Large intestine (tissue), 3 donors: ENCODE measurements around the gene RABEP2. TPM values are rescaled to one million over a fixed set of nuclear protein-coding genes. Genes with fewer than 3 reads are reported as not detected.
"Not testable (repeated sequence)": the region's sequence is repeated elsewhere in the genome, so short reads cannot be mapped to it uniquely, and the experiment has no call there.

Experiments
- DNase-seq, 2 donors: peaks; one replicate each; pipeline versions ENCODE4 v3.0.0 to v3.0.0-alpha.2; 2013
- H3K27ac ChIP-seq: one replicate; pipeline ENCODE4 v1.5.1; 2013; ENCODE audit warnings: low read length
- H3K27me3 ChIP-seq: 2 replicates; pipeline ENCODE4 v1.6.1; 2013; ENCODE audit warnings: low read length; ENCODE audit not compliant: control insufficient read depth, insufficient read depth
- H3K36me3 ChIP-seq: 2 replicates; pipeline ENCODE4 v1.6.1; 2013; ENCODE audit warnings: low read length; ENCODE audit not compliant: control insufficient read depth, insufficient read depth
- H3K4me1 ChIP-seq: one replicate; pipeline ENCODE4 v1.6.1; 2013; ENCODE audit warnings: low read length; ENCODE audit not compliant: control insufficient read depth, insufficient read depth
- H3K4me3 ChIP-seq: one replicate; pipeline ENCODE4 v1.5.1; 2013; ENCODE audit warnings: low read length
- H3K9me3 ChIP-seq: one replicate; pipeline ENCODE4 v1.6.1; 2013; ENCODE audit warnings: mild to moderate bottlenecking, low read depth, low read length, moderate library complexity; ENCODE audit not compliant: control insufficient read depth
- WGBS: methylation state at CpG from one replicate; pipeline ENCODE4 v1.1.5; 2013; ENCODE audit warnings: low lambda C conversion rate; ENCODE audit not compliant: insufficient coverage; 5-methylcytosine and 5-hydroxymethylcytosine counted together
- polyA plus RNA-seq: library from polyadenylated mRNA; unstranded; fragments of 120-200 nt; gene quantifications from one replicate; pipeline ENCODE4 v1.2.1, GENCODE V29; 2013

RABEP2 gene
- polyA plus RNA-seq, 1 donor: 30.6 TPM

DNA sequence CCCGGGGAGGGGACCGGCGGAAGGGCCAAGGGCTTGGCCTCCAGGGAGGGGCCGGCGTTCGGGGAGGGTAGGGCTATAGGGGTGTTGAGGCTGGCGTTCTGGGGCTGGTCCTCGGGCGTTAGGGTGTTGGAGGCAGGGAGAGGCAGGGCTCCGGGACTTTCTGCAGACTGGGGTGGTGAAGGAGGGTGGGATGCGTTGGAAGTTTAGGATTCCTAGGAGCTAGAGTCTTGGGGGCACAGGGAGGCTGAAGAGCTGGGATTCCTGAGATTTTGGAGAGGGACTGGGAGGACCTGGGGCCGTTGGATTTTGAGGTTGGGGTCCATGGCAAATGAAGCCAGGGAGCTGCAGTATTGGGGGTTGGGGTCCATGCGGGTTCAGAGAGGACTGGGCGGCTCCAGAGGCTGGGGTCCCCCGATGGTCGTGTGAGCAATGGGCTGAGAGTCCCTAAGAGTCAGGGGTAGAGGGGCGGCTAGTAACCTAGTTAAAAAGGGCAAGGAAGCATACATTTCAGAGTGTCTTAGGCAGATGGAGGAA lies 26.4 kb upstream of the RABEP2 start:
- peak overlapping the region; percentile 77 for H3K4me3 ChIP-seq
- no peaks in the 10 kb centered on the region for H3K9me3 ChIP-seq
- H3K27ac ChIP-seq: no peak overlapping the region
- no peak for DNase-seq
- peaks cover 33% of the 10 kb centered on the region for H3K36me3 ChIP-seq
- no CpG with 5 or more reads among the region's 17 CpGs for WGBS
- H3K27me3 ChIP-seq: no peaks in the 10 kb centered on the region
- peaks cover 13% of the 10 kb centered on the region for H3K4me1 ChIP-seq

DNA sequence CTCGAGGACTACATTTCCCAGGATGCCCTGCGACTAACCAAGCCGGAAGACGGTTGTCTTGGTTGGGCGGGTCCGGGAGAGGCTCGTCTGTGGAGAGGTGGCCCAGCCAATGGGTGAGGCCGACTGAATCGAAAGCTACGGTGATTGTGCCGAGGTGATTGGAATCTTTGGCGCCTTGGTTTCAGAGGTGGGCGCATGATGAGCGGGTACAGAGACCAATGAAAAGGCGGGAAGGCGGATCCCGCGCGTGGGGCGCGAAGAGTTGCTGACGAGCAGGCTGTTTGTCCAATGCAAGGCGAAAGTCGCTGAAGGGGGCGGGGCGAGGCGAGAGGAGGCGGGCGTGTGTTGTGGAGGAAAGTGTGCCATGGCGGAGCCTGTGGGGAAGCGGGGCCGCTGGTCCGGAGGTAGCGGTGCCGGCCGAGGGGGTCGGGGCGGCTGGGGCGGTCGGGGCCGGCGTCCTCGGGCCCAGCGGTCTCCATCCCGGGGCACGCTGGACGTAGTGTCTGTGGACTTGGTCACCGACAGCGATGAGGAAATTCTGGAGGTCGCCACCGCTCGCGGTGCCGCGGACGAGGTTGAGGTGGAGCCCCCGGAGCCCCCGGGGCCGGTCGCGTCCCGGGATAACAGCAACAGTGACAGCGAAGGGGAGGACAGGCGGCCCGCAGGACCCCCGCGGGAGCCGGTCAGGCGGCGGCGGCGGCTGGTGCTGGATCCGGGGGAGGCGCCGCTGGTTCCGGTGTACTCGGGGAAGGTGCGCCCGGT lies 25.8 kb upstream of the RABEP2 start, which contains the start of gene NFATC2IP:
Gene NFATC2IP (plus strand): TSS at position 290 of the 762 bp plus-strand sequence. CDS start 75 bp downstream, at position 365.
- peak; percentile 100 for DNase-seq
- peaks cover 13% of the 10 kb centered on the region for H3K4me1 ChIP-seq
- H3K4me3 ChIP-seq: peak within 1 kb of the TSS; percentile 77
- H3K36me3 ChIP-seq: peaks cover 26% of the 10 kb centered on the region
- H3K27me3 ChIP-seq: no peaks in the 10 kb centered on the region
- peak within 1 kb of the TSS; percentile 45 for H3K27ac ChIP-seq
- WGBS: no CpG with 5 or more reads among the region's 79 CpGs
- H3K9me3 ChIP-seq: no peaks in the 10 kb centered on the region

DNA sequence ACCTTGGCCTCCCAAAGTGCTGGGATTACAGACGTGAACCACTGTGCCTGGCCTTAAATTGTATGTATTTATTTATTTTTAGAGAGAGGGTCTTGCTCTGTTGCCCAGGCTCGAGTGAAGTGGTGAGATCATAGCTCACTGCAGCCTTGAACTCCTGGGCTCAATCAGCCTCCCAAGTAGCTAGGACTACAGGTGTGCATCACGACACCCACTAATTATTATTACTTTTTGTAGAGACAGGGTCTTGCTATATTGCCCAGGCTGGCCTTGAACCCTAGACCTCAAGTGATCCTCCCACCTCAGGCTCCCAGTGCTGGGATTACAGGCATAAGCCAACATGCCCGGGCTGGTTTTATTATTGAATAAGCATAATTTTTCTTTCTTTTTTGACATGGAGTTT lies 21.6 kb upstream of the RABEP2 start:
- H3K4me1 ChIP-seq: peaks cover 11% of the 10 kb centered on the region
- H3K36me3 ChIP-seq: no peaks in the 10 kb centered on the region
- H3K4me3 ChIP-seq: no peak overlapping the region
- no peaks in the 10 kb centered on the region for H3K27me3 ChIP-seq
- WGBS: 100% methylated on average over 1 of the region's 4 CpGs
- H3K27ac ChIP-seq: no peak overlapping the region
- no peak for DNase-seq
- H3K9me3 ChIP-seq: no peaks in the 10 kb centered on the region

DNA sequence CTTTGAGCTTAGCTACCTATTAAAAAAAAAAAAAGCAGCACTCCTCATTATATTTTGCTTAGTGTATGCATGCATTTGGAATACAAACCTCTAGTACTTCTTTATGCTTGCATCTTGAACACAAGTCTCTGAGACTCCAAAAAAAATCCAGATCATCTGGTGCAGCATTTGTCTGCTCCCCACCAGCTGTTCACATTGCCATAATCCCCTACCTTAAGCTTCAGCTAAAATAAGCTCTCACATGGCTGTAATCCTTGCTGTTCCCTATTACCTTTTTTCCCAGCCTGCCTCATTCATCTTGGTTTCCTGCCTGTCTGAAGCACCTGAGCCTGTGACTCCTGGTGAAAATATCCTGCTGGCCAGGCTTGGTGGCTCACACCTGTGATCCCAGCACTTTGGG lies 18.2 kb upstream of the RABEP2 start:
- no peaks in the 10 kb centered on the region for H3K36me3 ChIP-seq
- H3K27me3 ChIP-seq: no peaks in the 10 kb centered on the region
- H3K4me1 ChIP-seq: peaks cover 6% of the 10 kb centered on the region
- no peak overlapping the region for H3K27ac ChIP-seq
- no peak overlapping the region for H3K4me3 ChIP-seq
- H3K9me3 ChIP-seq: no peaks in the 10 kb centered on the region
- DNase-seq: no peak

DNA sequence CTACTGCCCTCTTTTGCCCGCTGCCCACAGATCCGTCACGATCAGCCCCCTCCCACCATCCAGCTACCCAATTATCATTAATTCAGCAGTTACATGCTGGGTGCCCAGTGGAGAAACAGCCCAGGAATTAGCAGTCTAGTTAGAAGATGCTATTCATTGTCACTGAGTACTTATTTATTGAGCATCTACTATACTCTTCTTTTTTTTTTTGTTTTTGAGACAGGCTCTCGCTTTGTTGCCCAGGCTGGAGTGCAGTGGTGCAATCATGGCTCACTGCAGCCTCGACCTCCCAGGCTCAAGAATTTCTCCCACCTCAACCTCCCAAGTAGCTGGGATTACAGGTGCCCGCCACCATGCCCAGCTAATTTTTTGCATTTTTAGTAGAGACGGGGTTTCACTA lies 14.8 kb upstream of the RABEP2 start:
- not testable (repeated sequence) for H3K36me3 ChIP-seq, H3K27ac ChIP-seq, DNase-seq, H3K27me3 ChIP-seq, H3K4me3 ChIP-seq, H3K4me1 ChIP-seq, H3K9me3 ChIP-seq
- no CpG with 5 or more reads among the region's 7 CpGs for WGBS

DNA sequence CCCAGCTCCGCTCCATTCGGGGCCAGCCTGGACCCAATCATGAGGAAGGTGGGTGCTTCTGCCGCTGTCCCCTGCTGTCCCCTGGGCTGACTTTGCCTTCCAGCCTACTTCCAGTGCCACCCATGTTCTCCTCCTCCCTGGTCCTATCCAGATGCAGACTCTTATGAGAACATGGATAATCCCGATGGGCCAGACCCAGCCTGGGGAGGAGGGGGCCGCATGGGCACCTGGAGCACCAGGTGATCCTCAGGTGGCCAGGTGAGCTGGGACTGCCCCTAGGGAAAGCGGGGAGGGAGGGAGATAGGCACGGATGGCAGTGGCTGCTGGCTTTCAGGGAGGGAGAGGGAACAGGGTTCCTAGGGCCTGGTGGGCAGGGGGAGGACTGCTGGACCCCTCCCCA lies 13.7 kb upstream of the RABEP2 start:
- no peaks in the 10 kb centered on the region for H3K36me3 ChIP-seq
- H3K9me3 ChIP-seq: peaks cover 6% of the 10 kb centered on the region
- no peaks in the 10 kb centered on the region for H3K27me3 ChIP-seq
- DNase-seq: no peak
- H3K4me3 ChIP-seq: no peak overlapping the region
- H3K27ac ChIP-seq: no peak overlapping the region
- H3K4me1 ChIP-seq: peaks cover 10% of the 10 kb centered on the region
- WGBS: no CpG with 5 or more reads among the region's 7 CpGs

DNA sequence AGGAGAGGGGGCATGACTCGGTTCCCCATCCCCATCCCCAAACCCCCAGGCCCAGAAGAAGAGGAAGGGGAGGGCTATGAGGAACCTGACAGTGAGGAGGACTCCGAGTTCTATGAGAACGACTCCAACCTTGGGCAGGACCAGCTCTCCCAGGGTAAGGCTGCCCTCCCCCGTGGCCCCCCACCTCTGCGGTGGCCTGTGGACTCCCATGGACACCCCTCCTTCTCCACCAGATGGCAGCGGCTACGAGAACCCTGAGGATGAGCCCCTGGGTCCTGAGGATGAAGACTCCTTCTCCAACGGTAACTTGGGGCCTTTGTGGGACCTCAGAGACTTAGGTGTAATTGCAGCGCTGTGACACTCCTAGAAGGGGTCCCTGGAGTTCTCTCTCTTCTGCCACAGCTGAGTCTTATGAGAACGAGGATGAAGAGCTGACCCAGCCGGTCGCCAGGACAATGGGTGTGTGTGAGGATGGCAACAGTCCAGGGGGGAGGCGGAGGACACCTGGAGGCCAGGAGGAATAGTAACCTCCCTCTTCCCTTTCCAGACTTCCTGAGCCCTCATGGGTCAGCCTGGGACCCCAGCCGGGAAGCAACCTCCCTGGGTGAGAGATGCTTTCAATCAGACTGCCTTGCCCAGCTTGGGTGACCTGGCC lies 12.3 kb upstream of the RABEP2 start:
- no peaks in the 10 kb centered on the region for H3K27me3 ChIP-seq

DNA sequence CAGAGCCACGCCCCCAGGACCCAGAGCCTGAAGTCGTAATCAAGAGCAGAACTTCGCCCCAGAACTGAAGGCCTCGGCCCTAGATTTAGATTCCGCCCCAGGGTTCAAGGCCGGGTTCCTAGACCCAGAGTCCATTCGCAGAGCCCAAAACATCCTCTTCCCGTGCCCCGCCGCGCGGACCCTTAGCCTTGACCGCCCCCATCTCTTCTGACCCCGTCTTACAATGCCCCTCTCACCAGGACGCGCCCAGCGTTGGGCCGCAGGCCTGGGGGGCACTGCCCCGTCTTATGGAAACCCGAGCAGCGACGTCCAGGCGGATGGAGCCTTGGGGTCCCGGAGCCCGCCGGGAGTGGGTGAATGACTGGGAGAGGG lies 11.7 kb upstream of the RABEP2 start:
- DNase-seq: no peak
- Histone ChIP-seq H3K27ac (peak overlapping the region; percentile 38), H3K4me3 (no peak overlapping the region)

More for the DNA sequence above, 12.3 kb upstream of the RABEP2 start:
- DNase-seq: no peak
- Histone ChIP-seq H3K4me1 (peaks cover 10% of the 10 kb centered on the region), H3K27ac (no peak overlapping the region), H3K36me3 (no peaks in the 10 kb centered on the region), H3K4me3 (no peak overlapping the region), H3K9me3 (peaks cover 6% of the 10 kb centered on the region)
- WGBS: no CpG with 5 or more reads among the region's 14 CpGs

DNA sequence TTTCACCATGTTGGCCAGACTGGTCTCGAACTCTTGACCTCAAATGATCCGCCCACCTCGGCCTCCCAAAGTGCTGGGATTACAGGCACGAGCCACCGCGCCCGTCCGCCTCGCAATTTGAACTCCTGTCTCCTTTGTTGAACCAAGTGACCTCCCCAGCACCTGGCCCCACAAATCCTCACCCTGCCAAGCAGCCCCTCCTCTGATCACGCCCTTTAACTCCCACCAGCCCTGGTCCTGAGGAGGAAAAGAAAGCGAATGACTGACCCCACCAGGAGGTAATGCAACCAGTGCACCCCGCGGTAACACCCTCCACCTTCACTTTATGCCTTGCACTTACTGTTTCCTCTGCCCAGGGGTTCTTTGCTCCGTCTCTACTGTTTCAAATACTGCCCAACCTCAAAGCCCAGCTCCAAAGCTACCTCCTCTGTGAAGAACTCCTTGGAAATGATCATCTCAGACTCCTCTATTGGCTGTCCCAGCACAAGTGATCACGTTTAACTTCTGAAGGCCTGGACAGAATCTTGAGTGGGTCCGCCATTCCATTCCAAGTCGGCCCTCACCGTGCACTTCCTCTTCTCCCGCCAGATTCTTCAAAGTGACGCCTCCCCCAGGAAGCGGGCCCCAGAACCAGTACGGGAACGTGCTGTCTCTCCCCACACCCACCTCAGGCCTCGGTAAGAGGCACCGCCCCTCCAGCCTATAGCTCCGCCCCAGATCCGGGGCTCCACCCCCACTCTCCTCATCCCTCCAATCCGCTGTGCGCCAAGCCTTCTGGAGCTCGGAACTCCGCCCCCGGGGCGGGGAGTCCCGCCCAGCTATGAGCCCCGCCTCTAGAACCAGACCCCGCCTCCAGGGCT lies 11.1 kb upstream of the RABEP2 start:
- 20% methylated on average over 1 of the region's 36 CpGs for WGBS
- H3K4me3 ChIP-seq: peak overlapping the region; percentile 39
- no peaks in the 10 kb centered on the region for H3K27me3 ChIP-seq
- H3K36me3 ChIP-seq: no peaks in the 10 kb centered on the region
- H3K27ac ChIP-seq: no peak overlapping the region
- peaks cover 10% of the 10 kb centered on the region for H3K4me1 ChIP-seq
- peaks cover 6% of the 10 kb centered on the region for H3K9me3 ChIP-seq
- DNase-seq: peak; percentile 93 to 95

More for the DNA sequence above, 11.7 kb upstream of the RABEP2 start:
- Histone ChIP-seq H3K9me3 (peaks cover 6% of the 10 kb centered on the region), H3K4me1 (peaks cover 10% of the 10 kb centered on the region), H3K36me3 (no peaks in the 10 kb centered on the region), H3K27me3 (no peaks in the 10 kb centered on the region)
- WGBS: 73% methylated on average over 3 of the region's 26 CpGs

DNA sequence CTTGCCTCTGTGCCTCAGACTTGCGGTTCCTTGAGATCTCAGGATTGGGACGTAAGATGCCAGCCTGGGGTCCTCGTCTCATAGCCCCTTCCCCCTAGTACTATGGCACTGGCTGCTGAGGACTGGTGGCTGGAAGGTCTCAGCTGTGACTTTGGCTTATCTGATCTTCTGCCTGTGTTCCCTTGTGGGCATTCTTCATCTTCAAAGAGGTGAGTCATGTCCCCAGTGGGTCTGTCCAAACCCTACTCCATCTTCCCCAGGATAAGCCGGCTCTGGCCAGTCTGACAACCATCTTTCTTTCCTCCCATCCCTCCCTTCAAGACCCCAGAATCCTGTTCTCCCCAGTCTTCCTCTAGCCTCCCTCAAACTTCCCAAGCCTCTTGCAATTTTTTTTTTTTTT lies 10.3 kb upstream of the RABEP2 start:
- Histone ChIP-seq H3K27me3 (no peaks in the 10 kb centered on the region), H3K36me3 (no peaks in the 10 kb centered on the region), H3K4me3 (no peak overlapping the region), H3K4me1 (peaks cover 10% of the 10 kb centered on the region), H3K27ac (no peak overlapping the region), H3K9me3 (peaks cover 6% of the 10 kb centered on the region)
- 100% methylated on average over 1 of the region's 4 CpGs for WGBS
- no peak for DNase-seq
